A549 (cell line): ENCODE data around the gene EML2. TPM values are rescaled to one million over a fixed set of nuclear protein-coding genes. Genes with fewer than 3 reads are reported as not detected.

Source experiments
- ATAC-seq, 2 experiments: fragments of 200-7000 bp in 1 of 2; fragments of >200 bp in 1 of 2; cut with Nextera tagmentation in 1 of 2; cut with Tn5 transposase in 1 of 2; 3 replicates each; pipeline versions ENCODE4 v1.8.0 to v1.9.1; 2018 to 2020; ENCODE audit warnings: mild to moderate bottlenecking in 1 of 2, moderate library complexity in 1 of 2
- CTCF ChIA-PET: fragments of 300-600 bp; sonication (Branson Sonifier 250); formaldehyde crosslinking; extraction: SDS; loops from one replicate; lab custom pipeline; 2021; ENCODE audit warnings: antibody characterized with exemption, inconsistent platforms; lab: Yijun Ruan, JAX
- POLR2A ChIA-PET: fragments of 350-600 bp; formaldehyde crosslinking; extraction: SDS; loops from one replicate; lab custom pipeline; 2021; ENCODE audit warnings: antibody characterized with exemption, inconsistent platforms; lab: Yijun Ruan, JAX
- DNase-seq, 2 experiments: peaks; one replicate each; pipeline versions ENCODE4 v3.0.0 to v3.0.0-alpha.2; 2011 to 2016; ENCODE audit warnings: low read depth in 1 of 2, low spot score in 1 of 2
- FAIRE-seq: peaks from 2 replicates; lab custom pipeline; 2011; peaks lifted over from hg19 to GRCh38; lab: Jason Lieb, UNC
- H3K27ac ChIP-seq, 2 experiments: fragments of >200 bp; sonication (Bioruptor Twin); formaldehyde crosslinking; 3 replicates each; pipeline ENCODE4 v1.5.1; 2016 to 2017
- H3K4me1 ChIP-seq: fragments of >200 bp; sonication (Bioruptor Twin); formaldehyde crosslinking; 3 replicates; pipeline ENCODE4 v1.6.1; 2016
- H3K4me2 ChIP-seq: fragments of >200 bp; sonication (Bioruptor Twin); formaldehyde crosslinking; 3 replicates; pipeline ENCODE4 v1.6.1; 2016
- H3K4me3 ChIP-seq: fragments of >200 bp; sonication (Bioruptor Twin); formaldehyde crosslinking; 3 replicates; pipeline ENCODE4 v1.5.1; 2016
- H3K9me3 ChIP-seq: fragments of >200 bp; sonication (Bioruptor Twin); formaldehyde crosslinking; 3 replicates; pipeline ENCODE4 v1.6.1; 2016
- BHLHE40 ChIP-seq: IDR thresholded peaks from 2 replicates; pipeline ENCODE4 v1.6.1; 2012; ENCODE audit warnings: low read depth, low read length, inconsistent platforms
- CHD2 ChIP-seq: fragments of 150-350 bp; IDR thresholded peaks from 2 replicates; pipeline ENCODE4 v1.6.1; 2014; ENCODE audit warnings: low read length; ENCODE audit not compliant: partially characterized antibody
- CHD4 ChIP-seq: fragments of 200-600 bp; sonication (generic); IDR thresholded peaks from 2 replicates; pipeline ENCODE4 v1.6.1; 2016; ENCODE audit warnings: antibody characterized with exemption, mild to moderate bottlenecking, borderline replicate concordance
- ESRRA ChIP-seq: fragments of 150-350 bp; IDR thresholded peaks from 2 replicates; pipeline ENCODE4 v1.6.1; 2014; ENCODE audit warnings: mild to moderate bottlenecking, low read length, borderline replicate concordance
- FOSB ChIP-seq: fragments of 250-450 bp; sonication (Bioruptor Pico); IDR thresholded peaks from 2 replicates; pipeline ENCODE4 v1.5.0; 2020; ENCODE audit warnings: mild to moderate bottlenecking, moderate library complexity
- FOSL2 ChIP-seq, 2 experiments: fragments of 450-650 bp in 1 of 2; fragments of >200 bp in 1 of 2; sonication (Bioruptor Twin) in 1 of 2; formaldehyde crosslinking; IDR thresholded peaks; 2 replicates each; pipeline versions ENCODE4 v1.5.0 to v1.6.1; 2016 to 2020; ENCODE audit warnings: mild to moderate bottlenecking in 1 of 2, moderate library complexity in 1 of 2
- HDAC2 ChIP-seq: fragments of 200-600 bp; sonication (generic); IDR thresholded peaks from 2 replicates; pipeline ENCODE4 v1.6.1; 2016
- HEYL ChIP-seq: fragments of 250-450 bp; sonication (Bioruptor Pico); IDR thresholded peaks from 2 replicates; pipeline ENCODE4 v1.8.0; 2021; ENCODE audit warnings: mild to moderate bottlenecking, moderate library complexity
- HMGXB4 ChIP-seq: fragments of 250-450 bp; sonication (Bioruptor Pico); IDR thresholded peaks from 2 replicates; pipeline ENCODE4 v1.5.0; 2021; ENCODE audit warnings: mild to moderate bottlenecking, moderate library complexity, borderline replicate concordance
- JUN ChIP-seq, 2 experiments: fragments of >200 bp; sonication (Bioruptor Twin); formaldehyde crosslinking; IDR thresholded peaks; 2 replicates in 1 of 2; 3 replicates in 1 of 2; pipeline ENCODE4 v1.6.1; 2016 to 2017
- KDM1A ChIP-seq: fragments of 200-600 bp; sonication (generic); IDR thresholded peaks from 2 replicates; pipeline ENCODE4 v1.6.1; 2016; ENCODE audit warnings: low read depth, mild to moderate bottlenecking
- MAX ChIP-seq: IDR thresholded peaks from 2 replicates; pipeline ENCODE4 v1.6.1; 2012
- MYC ChIP-seq: IDR thresholded peaks from 2 replicates; pipeline ENCODE4 v1.6.1; 2012; ENCODE audit warnings: mild to moderate bottlenecking, inconsistent platforms, low read length, improper control_type of control experiment, borderline replicate concordance
- NPAS2 ChIP-seq: fragments of 250-450 bp; sonication (Bioruptor Pico); IDR thresholded peaks from 2 replicates; pipeline ENCODE4 v1.8.0; 2022; ENCODE audit warnings: mild to moderate bottlenecking, moderate library complexity, borderline replicate concordance
- NR3C1 ChIP-seq: fragments of >200 bp; sonication (Bioruptor Twin); formaldehyde crosslinking; IDR thresholded peaks from 3 replicates; pipeline ENCODE4 v1.6.1; 2017
- PBX3 ChIP-seq: IDR thresholded peaks from 2 replicates; pipeline ENCODE4 v1.6.1; 2012
- PHF8 ChIP-seq: fragments of 200-600 bp; sonication (generic); IDR thresholded peaks from 2 replicates; pipeline ENCODE4 v1.6.1; 2016; ENCODE audit warnings: low read depth, mild to moderate bottlenecking, antibody characterized with exemption, moderate library complexity, borderline replicate concordance
- POLR2AphosphoS2 ChIP-seq: conservative IDR thresholded peaks from 2 replicates; pipeline ENCODE4 v1.6.1; 2012; ENCODE audit warnings: low read length, improper control_type of control experiment, inconsistent platforms
- RAD21 ChIP-seq, 2 experiments: fragments of >200 bp in 1 of 2; sonication (Bioruptor Twin) in 1 of 2; formaldehyde crosslinking in 1 of 2; IDR thresholded peaks in 1 of 2; conservative IDR thresholded peaks in 1 of 2; 2 replicates in 1 of 2; 3 replicates in 1 of 2; pipeline ENCODE4 v1.6.1; 2012 to 2018; ENCODE audit warnings: inconsistent platforms in 1 of 2
- RARB ChIP-seq: fragments of 250-450 bp; sonication (Bioruptor Pico); IDR thresholded peaks from 2 replicates; pipeline ENCODE4 v1.8.0; 2021; ENCODE audit warnings: mild to moderate bottlenecking, moderate library complexity
- REST ChIP-seq: fragments of 200-600 bp; sonication (generic); IDR thresholded peaks from 2 replicates; pipeline ENCODE4 v1.6.1; 2016; ENCODE audit warnings: antibody characterized with exemption, mild to moderate bottlenecking, moderate library complexity
- TFCP2L1 ChIP-seq: fragments of 250-450 bp; sonication (Bioruptor Pico); IDR thresholded peaks from 2 replicates; pipeline ENCODE4 v1.5.0; 2021; ENCODE audit warnings: mild to moderate bottlenecking
- TP53 ChIP-seq: fragments of 250-450 bp; sonication (Bioruptor Pico); IDR thresholded peaks from 2 replicates; pipeline ENCODE4 v1.5.0; 2021; ENCODE audit warnings: mild to moderate bottlenecking, moderate library complexity
- USF2 ChIP-seq: fragments of 450-650 bp; IDR thresholded peaks from 2 replicates; pipeline ENCODE4 v1.6.1; 2014; ENCODE audit warnings: antibody characterized with exemption
- ZFP36 ChIP-seq: fragments of 450-650 bp; IDR thresholded peaks from 2 replicates; pipeline ENCODE4 v1.6.1; 2014; ENCODE audit warnings: borderline replicate concordance; ENCODE audit not compliant: partially characterized antibody
- ZSCAN20 ChIP-seq: fragments of 250-450 bp; sonication (Bioruptor Pico); IDR thresholded peaks from 2 replicates; pipeline ENCODE4 v1.8.0; 2022; ENCODE audit warnings: mild to moderate bottlenecking, moderate library complexity
- WGBS: methylation state at CpG from one replicate; pipeline ENCODE4 v1.1.6; 2017; ENCODE audit errors: missing lambda C conversion rate; 5-methylcytosine and 5-hydroxymethylcytosine counted together
- polyA plus RNA-seq, 4 experiments: library from polyadenylated mRNA; depleted of rRNA in 3 of 4; stranded (reverse); fragments of >200 nt; fragmentation: RNase III in 1 of 4; extraction: RNeasy Plus Mini Kit Qiagen cat#74134 plus additional on column Dnase treatment in 1 of 4; gene quantifications; 2 replicates in 3 of 4; 3 replicates in 1 of 4; pipeline ENCODE4 v1.2.3, GENCODE V29; 2011 to 2017

The EML2 gene
- polyA plus RNA-seq, 2 of the 4 experiments (the other 2 are of a cell fraction): 22.7 to 25.9 TPM

GRCh38 chr19:45646345-45646698, 7.1 kb upstream of the EML2 start:
- WGBS: 37% methylated on average over 9 of the region's 9 CpGs
- FAIRE-seq: peak; percentile 51
- TF ChIP-seq MAX (no peak), PHF8 (no peak), USF2 (no peak), FOSL2 (IDR thresholded peaks at IDR 0.05) (no peak), FOSL2 (CRISPR knock-in tag; IDR thresholded peaks at IDR 0.05) (no peak), TFCP2L1 (CRISPR knock-in tag) (no peak), RAD21 (conservative IDR thresholded peaks at IDR 0.05 in 1 of 2, IDR thresholded peaks at IDR 0.05 in 1 of 2) (no peak), NPAS2 (CRISPR knock-in tag) (no peak), NR3C1 (no peak), ZSCAN20 (CRISPR knock-in tag) (0 out of 2 replicates have a peak, but pooled peaks have one; percentile 15), REST (peak; percentile 51; the same call in 1 of the 2 replicates), TP53 (CRISPR knock-in tag) (no peak), KDM1A (no peak; the same call in 1 of the 2 replicates), ZFP36 (no peak)
- ChIA-PET CTCF (interaction anchor here (0.6 to 7.3 kb wide), 14 partner anchors 12 to 244 kb away, joined by 3 to 72 read pairs (median 4); partner anchors contain the start of gene QPCTL), POLR2A (interaction anchor here (0.5 to 1.7 kb wide), 8 partner anchors 16 to 150 kb away, joined by 3 to 6 read pairs (median 4); partner anchors contain the start of genes QPCTL and SNRPD2)
- no peak for DNase-seq
- Histone ChIP-seq H3K4me3 (peak overlapping the region; percentile 48), H3K9me3 (no peaks in the 10 kb centered on the region), H3K27ac (peak overlapping the region; percentile 54 to 78; a peak in 5 of 6 replicates), H3K4me2 (peak overlapping the region; percentile 69), H3K4me1 (peaks cover 28% of the 10 kb centered on the region; the same call in 1 of the 3 replicates)
- ATAC-seq: no peak

GRCh38 chr19:45645631-45646344, 6.6 kb upstream of the EML2 start:
- CTCF ChIA-PET: interaction anchor here (0.6 to 7.3 kb wide), 18 partner anchors 8 to 244 kb away, joined by 3 to 72 read pairs (median 4); partner anchors contain the start of gene QPCTL
- POLR2A ChIA-PET: interaction anchor here (0.5 to 1.7 kb wide), 11 partner anchors 15 to 179 kb away, joined by 3 to 7 read pairs (median 4); partner anchors contain the start of genes FOSB, QPCTL and SNRPD2
- Histone ChIP-seq H3K4me1 (peaks cover 31% of the 10 kb centered on the region), H3K4me2 (peak overlapping the region; percentile 69), H3K4me3 (peak overlapping the region; percentile 48), H3K9me3 (no peaks in the 10 kb centered on the region), H3K27ac (peak overlapping the region; percentile 54 to 78)
- peak; percentile 64 to 81 for ATAC-seq
- 10% methylated on average over 27 of the region's 27 CpGs for WGBS
- FAIRE-seq: peak; percentile 56
- peak; percentile 95 to 99 for DNase-seq
- TF ChIP-seq MYC: no peak
- no peak for TF ChIP-seq HMGXB4 (CRISPR knock-in tag)
- no peak for TF ChIP-seq USF2
- no peak for TF ChIP-seq TP53 (CRISPR knock-in tag)
- no peak for TF ChIP-seq PBX3
- no peak for TF ChIP-seq FOSB (CRISPR knock-in tag)
- TF ChIP-seq ZSCAN20 (CRISPR knock-in tag): no peak
- TF ChIP-seq ZFP36: no peak
- no peak for TF ChIP-seq CHD4
- TF ChIP-seq CHD2: no peak
- no peak for TF ChIP-seq TFCP2L1 (CRISPR knock-in tag)
- TF ChIP-seq JUN (IDR thresholded peaks at IDR 0.05): no peak
- no peak for TF ChIP-seq RARB (CRISPR knock-in tag)
- TF ChIP-seq POLR2AphosphoS2: no peak
- TF ChIP-seq BHLHE40: no peak
- TF ChIP-seq HDAC2: peak; percentile 73; the same call in 1 of the 2 replicates
- no peak for TF ChIP-seq ESRRA
- no peak for TF ChIP-seq HEYL (CRISPR knock-in tag)
